OCI-M2 (cell line): Measurements from ENCODE around the gene KLHL40.
A peak's percentile ranks its signal among the peaks of the same experiment; 100 is the strongest.

ENCODE experiments used
- DNase-seq: peaks from one replicate; lab custom pipeline; 2025; ENCODE audit not compliant: unreplicated experiment; lab: John Stamatoyannopoulos, UW

Gene KLHL40, protein sequence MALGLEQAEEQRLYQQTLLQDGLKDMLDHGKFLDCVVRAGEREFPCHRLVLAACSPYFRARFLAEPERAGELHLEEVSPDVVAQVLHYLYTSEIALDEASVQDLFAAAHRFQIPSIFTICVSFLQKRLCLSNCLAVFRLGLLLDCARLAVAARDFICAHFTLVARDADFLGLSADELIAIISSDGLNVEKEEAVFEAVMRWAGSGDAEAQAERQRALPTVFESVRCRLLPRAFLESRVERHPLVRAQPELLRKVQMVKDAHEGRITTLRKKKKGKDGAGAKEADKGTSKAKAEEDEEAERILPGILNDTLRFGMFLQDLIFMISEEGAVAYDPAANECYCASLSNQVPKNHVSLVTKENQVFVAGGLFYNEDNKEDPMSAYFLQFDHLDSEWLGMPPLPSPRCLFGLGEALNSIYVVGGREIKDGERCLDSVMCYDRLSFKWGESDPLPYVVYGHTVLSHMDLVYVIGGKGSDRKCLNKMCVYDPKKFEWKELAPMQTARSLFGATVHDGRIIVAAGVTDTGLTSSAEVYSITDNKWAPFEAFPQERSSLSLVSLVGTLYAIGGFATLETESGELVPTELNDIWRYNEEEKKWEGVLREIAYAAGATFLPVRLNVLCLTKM

DNA sequence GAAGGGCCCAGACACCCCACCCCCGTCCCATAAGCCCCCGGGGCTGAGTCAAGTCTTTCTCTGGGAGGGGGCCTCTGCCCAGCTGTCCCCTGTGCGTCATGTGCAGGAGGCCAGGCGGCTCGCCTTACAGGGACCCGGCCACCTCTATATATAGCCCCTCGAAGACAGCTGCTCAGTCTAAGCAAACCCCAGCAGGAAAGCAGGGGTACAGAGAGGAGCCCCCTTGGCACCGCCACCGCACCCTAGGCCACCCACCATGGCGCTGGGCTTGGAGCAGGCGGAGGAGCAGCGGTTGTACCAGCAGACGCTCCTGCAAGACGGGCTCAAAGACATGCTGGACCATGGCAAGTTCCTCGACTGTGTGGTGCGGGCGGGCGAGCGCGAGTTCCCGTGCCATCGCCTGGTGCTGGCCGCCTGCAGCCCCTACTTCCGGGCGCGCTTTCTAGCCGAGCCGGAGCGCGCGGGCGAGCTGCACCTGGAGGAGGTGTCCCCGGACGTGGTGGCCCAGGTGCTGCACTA lies at the start of gene KLHL40:
KLHL40 (plus strand) TSS at position 175 of the 519 bp plus-strand sequence; CDS start at position 257, 82 bp downstream.
- no peak for DNase-seq

DNA sequence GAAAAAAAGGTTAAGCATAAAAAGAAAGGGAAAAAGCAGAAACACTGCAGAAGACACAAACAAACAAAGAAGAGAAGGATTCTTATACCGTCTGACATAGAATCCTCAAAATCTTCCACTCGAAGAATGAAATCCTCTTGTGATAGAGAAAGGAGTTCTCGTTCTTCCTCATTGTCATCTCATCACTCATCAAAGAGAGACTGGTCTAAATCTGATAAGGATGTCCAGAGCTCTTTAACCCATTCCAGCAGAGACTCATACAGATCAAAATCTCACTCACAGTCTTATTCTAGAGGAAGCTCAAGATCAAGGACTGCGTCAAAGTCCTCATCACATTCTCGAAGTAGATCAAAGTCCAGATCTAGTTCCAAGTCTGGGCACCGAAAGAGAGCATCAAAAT lies 48.3 kb upstream of the KLHL40 start:
- DNase-seq: no peak

DNA sequence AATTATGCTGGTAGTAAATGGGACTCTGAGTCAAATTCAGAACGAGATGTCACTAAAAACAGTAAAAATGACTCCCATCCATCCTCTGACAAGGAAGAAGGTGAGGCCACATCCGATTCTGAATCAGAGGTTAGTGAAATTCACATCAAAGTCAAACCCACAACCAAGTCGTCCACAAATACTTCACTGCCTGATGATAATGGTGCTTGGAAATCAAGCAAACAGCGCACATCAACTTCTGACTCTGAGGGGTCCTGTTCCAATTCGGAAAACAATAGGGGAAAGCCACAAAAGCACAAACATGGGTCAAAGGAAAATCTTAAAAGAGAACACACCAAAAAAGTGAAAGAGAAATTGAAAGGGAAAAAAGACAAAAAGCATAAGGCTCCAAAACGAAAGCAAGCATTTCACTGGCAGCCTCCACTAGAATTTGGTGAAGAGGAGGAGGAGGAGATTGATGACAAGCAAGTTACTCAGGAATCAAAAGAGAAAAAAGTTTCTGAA lies 46.9 kb upstream of the KLHL40 start:
- no peak for DNase-seq

DNA sequence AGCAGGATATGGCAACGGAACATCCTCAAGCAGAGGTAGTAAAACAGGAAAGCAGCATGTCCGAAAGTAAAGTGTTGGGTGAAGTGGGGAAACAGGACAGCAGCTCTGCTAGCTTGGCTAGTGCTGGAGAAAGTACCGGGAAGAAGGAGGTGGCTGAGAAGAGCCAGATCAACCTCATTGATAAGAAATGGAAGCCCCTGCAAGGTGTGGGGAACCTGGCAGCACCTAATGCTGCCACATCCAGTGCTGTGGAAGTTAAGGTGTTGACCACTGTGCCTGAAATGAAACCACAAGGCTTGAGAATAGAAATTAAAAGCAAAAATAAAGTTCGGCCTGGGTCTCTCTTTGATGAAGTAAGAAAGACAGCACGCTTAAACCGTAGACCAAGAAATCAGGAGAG lies 46.1 kb upstream of the KLHL40 start:
- no peak for DNase-seq

DNA sequence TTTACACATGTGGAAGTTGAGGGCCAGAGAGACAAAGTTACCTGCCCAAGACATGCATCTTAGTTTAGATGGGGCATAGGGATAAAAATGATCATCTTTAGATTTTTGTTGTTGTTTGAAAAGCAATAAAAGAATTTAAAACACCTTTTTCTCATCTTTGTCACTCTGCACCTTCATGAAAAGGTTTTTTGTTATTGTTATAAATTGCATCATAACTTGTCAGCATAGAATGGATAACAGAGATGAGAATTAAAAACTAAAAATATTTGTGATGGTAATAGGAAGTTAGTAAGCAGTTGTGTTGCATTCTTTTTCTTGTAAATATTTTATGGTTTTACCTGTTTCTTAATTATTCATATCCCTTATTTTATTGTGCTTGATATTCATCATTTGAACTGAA lies 45.2 kb upstream of the KLHL40 start:
- DNase-seq: no peak

DNA sequence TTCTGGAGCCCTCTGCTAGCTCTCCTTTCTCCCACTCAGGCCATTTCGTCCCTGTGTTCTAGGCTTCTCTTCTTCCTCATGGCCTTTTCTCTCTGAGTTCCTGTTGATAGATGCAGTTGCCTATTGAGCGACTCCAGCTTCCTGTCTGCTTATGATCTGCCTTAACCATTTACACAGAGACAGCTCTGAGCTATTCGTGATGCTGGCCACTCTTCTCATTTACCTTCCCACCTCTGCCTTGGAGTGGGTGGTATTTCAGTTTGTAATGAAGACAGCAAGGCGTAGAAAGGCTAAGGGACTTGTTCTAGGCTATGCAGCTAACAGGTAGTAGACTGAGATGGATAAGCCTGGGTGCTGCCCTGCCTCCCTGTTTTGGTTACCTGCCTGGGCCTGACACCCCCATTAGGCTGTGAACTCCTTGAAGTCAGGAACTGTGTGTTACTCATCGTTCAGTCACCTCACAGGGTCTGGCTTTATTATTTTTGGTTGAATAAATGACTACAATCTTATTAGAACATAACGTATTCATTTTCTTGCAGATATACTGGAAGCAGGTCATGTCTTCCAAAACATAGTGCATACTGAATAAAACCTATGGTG lies 44.5 kb upstream of the KLHL40 start:
- no peak for DNase-seq

DNA sequence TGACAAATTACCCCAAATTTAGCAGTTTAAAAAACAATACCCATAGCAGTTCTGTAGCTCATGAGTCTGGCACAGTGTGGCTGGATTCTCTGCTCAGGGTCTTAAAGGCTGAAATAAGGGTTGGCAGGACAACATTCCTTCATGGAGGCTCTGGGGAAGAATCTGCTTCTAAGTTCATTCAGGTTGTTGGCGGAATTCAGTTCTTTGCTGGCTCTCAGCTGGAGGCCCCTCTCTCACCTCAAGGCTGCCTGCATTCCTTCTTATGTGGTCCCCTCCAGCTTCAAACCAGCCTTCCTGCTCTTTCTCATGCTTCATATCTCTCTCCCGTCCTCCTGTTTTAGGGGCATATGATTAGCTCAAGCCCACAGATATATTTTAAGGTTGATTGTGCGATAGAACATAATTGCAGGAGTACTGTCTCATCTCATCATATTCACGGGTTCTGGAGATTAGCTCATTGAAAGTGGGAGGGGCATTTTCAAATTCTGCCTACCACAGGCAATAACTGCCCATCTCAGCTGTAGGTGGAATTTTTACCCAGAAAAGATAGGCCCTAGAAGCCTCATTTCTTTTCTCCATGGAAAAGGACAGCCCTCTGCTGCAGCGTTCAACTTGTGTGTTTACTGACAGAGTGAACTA lies 37.4 kb upstream of the KLHL40 start:
- no peak for DNase-seq

DNA sequence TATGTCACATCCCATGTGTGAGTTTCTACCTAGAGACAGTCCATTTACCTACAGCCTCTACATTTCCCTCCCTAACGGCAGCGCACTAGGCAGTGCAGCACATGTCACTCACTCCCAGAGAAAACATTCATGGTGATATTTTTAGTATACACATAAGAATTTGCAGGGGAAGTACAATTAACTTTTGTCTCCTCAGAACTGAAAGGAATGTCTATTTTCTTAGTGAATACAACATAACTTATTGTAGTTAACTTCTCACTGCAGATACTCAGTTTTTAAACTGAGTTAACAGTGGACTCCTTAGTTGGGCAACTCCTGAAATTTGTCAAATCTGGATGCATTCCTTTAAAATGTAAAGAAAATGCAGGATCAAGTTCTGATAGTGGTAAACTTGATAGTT lies 36.3 kb upstream of the KLHL40 start:
- no peak for DNase-seq

DNA sequence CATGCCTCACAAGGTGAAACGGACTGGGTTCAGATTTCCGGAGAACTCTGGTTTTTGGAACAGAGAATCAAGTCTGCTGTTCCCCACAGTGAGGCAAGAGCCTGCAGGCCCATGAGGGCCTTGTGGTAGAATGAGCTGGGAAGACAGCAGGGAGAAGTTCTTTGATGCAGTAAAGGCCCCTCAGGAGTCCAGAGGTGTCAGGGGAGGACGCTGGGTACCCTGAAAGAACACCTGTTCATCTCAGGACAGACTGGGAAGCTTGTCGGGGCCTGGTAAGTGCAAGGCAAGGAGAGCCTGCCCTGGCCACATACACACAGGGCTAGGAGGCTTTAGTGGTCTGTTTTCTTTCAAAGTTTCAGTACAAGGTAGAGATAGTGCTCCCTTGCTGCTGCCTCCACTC lies 35.6 kb upstream of the KLHL40 start:
- DNase-seq: no peak

DNA sequence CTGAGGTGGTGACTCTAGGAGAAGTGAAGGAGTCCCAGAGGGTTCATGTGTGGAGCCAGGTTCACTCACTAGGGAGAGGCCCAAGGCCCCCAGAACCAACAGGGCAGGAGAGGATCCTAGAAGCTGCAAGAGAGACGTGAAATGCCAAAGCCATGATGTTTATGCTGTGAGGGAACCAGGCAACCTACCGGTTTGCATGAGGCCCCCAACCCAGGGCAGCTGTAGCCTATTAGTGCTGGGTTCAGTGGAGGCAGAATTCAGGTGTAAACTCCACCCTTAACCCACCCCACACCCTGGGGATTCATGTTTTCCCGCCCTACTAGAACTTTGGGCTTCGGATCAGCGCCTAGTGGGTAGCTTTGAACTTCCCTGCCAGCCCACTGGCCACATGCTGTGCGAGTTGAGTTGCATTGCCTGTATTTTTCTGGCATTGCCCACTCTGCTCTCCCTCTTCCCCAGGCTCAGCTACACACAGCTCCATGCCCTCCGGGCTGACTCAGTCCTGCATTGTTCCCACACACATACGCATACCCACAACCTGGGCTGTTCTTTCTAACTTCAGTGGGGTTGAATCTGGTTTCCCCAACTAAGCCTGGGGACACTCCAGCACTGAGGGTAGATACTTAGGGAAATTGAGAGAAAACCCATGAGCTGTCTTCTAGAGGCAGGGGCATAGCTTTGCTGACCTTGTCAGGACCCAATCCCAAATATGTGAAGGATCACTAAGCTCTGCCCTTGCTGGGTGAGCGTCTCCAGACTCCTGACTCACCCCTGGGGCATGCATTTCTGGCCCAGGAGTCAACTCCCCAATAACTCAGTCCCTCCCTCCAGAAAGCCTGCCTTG lies 33.9 kb upstream of the KLHL40 start:
- DNase-seq: no peak

DNA sequence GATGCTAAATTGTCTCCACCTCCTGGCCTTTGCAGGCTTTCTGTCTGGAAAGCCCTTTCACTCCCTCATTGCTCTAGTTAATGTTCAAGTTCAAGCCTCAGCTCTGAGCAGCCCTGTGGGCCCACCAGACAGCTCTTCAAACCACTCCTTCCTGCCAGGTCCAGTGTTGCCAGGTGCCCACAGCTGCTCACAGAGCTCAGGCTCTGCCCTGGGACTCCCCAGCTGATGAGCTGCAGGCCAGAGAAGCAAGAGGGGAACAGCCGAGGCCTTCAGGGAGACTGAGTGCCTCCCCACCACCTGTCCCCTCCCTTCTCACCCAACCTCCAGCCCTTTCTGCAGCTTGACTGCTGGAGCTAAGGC lies 33.1 kb upstream of the KLHL40 start:
- no peak for DNase-seq

DNA sequence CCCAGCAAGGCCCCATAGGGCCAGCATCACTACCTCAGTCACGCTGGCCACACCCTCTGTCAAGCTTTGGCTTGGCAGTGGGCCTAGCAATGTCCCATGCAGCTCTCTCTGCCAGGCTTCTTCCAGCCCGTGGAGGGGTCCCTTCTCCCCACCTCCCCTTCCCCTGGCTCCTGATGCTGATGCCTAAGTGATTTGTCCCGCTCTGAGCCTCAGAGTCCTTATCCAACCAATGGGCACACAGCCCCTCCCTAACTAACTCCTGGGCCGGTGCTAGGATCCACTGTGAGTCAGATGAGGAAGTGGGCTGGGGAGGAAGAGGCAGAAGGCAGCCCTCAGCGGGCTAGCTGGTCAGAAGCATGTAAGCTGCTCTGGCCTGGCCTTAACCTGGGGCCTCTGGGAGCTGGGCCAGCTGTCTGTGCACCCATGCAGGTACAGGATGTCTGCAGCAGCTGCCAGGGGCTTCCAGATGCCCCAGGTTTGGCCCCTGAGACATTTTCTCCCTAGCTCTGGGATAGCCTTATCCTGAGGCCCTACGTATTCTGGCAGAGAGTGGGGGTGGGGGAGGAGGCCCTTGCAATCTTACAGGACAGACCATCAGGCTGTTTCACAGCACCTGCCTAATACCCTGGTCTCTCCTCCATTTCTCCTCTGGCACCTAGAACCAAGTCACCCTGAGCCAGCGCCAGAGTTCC lies 32.6 kb upstream of the KLHL40 start:
- peak; percentile 18 for DNase-seq

DNA sequence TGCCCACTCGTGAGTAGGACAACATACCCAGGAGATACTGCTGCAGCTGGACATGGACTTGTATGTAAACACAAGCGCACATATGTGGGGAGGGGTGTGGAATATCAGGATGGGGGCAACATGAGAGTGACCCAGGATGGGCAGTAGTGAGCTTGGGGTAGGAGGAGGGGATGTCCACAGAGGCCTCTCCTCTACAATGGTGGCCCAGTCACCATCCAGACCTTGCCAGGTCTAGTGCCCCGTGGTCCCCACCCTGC lies 32.1 kb upstream of the KLHL40 start:
- no peak for DNase-seq

DNA sequence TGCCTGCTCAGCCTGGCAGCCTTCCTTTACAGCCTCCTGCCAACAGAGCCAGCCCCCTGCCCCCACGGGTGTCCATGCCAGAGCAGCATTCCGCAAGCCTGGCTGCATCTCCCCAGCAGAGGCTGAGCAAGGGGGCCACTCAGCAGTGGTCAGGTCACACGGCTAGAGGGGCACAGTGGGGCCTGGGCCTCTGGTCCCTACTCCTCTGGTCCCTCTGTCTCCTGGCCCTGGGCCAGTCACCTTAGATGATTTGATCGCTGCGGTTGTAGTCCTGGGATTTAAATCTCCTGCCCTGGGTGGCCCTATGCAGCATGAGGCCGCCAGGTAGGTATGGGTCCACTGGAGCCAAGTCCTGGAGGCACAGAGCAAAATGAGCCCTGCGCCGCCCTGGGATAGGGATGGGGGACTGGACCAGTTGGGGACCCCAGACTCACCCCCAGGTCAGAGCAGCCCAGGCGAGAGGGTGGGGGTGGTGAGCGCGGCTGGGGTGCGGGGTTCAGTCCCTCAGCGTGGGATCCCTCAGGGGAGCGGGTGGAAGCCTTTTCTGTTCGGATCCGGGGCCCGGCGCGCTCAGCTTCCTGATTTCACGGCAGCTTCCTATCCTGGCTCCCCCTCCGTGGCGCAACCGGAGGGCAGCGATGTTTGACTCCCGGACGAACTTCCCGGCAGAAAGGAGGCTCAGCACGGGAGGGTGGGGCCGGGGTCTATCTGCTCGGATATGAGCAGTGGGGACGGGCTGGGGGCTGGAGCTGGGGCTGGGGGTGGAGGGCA lies 31.6 kb upstream of the KLHL40 start, which contains the start of gene ZBTB47:
ZBTB47 (plus strand) TSS at position 138 of the 771 bp plus-strand sequence. CDS start 4,659 bp downstream, outside the sequence.
- DNase-seq: no peak

DNA sequence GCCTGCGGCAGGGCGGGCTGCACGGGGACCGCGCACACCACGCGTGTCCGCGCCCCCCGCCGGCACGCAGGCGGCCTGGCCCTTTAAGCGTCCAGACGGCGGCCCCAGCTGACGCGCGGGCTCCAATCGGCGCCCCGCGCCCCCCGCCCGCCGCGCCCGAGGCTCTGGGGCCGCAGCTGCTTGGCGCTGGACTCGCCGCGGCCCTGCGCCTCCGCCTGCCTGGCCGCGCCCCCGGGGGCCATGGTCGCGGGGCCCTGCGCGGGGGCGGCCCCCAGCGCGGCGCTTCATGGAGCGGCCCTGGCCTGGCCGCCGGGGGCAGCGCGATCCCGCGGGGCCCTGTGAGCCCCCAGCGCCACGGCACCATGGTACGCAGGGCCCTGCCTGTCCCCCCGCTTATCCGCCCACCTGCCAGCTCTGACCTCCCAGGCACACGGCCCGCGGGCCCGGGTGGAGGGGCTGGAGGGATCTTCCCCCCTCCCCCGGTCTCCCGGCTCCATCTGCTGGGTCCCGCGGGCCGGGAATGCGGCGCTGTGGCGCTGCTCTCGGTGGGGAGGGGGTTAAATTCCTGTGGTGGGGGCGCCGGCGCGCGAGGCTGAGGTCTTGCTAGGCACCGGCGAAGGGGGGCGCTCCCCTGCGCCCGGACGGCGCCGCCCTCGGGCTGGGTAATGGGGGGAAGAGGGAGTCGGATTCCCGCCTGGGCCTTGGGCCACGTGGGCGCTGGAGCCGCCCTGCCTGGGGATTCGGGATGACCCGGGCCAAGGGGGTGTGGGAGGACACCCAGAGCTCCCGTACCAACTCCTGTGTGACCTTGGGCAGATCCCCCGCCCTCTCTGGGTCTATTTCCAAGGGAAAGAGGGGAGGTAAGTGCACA lies 30.8 kb upstream of the KLHL40 start:
- no peak for DNase-seq

DNA sequence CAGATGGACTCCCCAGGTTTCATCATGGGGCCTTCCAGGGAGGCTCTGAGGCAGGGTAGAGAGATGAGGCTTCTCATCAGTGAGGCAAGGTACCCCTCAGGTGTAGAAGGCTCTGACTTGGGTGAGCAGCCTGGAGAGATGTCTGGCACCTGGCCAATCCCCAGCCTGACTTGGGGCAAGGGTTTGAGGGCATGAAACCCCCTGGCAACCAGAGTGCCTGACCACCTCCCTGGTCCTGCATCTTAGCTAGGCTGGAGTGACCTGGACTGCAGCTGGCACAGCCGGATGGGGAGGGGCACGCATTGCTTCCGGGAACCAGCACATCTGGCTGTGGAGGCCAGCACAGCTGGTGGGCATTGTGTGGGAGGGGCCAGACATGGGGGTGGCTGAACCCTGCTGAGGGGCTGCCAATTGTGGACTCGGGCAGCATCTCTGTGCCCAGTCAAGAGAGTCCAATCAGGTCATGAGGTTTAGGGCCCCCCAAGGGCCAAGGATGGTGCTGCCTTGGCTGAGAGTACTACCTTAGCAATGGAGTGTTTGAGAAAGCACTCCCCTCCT lies 29.9 kb upstream of the KLHL40 start:
- DNase-seq: no peak

DNA sequence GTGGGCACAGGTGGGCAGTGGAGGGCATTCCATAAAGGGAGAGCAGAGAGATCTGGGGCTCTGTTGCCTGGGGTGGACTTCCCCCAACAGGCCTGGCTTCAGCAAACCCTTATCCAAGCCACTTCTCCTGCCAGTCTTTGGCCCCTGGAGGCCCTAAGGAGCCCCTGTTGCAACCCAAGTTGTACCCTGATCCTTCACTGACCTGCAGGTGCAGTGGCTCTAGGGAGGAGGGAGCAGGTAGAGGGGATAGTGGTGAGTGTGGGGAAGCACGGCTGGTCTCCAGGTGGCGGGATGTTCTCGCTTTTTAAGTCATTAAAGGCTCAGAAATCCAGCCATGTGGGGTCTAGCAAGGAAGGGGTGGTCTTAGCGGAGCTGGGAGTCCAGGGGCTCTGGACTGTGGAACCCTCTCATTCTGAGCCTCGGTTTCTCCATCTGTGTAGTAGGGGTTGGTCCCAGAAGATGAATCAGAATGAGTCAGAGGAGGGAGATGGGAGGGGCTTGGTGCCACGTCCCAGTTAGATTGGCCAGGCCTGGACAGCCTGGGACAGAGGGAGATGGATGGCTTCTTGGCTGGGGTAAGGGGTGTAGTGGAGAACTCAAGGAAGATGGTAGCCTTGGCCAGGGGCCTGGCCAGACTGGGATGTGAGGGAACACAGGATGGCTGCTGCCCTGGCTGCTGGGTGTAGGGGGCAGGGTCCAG lies 29.2 kb upstream of the KLHL40 start:
- DNase-seq: no peak
